ENCODE measurements around the gene ATF7.
"Not testable (repeated sequence)": the region's sequence is repeated elsewhere in the genome, so short reads cannot be mapped to it uniquely, and the experiment has no call there.

The ATF7 gene

GRCh38 chr12:53483225-53483978 lies 142.8 kb downstream of the ATF7 start:
- no peak for DNase-seq

- no peak for DNase-seq
These were observed 143.5 kb downstream of the ATF7 start for GRCh38 chr12:53482626-53483168.

- no peak for DNase-seq
These were observed 144.1 kb downstream of the ATF7 start for GRCh38 chr12:53481939-53482586.

GRCh38 chr12:53481458-53481857 lies 144.7 kb downstream of the ATF7 start:
- DNase-seq, result not testable (repeated sequence)

GRCh38 chr12:53480491-53481442 lies 145.4 kb downstream of the ATF7 start:
- no peak for DNase-seq

GRCh38 chr12:53479331-53479730 lies 146.9 kb downstream of the ATF7 start:
- no peak for DNase-seq

GRCh38 chr12:53478865-53479264 lies 147.3 kb downstream of the ATF7 start:
- DNase-seq, result no peak

GRCh38 chr12:53476769-53477209 lies 149.4 kb downstream of the ATF7 start:
- DNase-seq, result no peak

GRCh38 chr12:53474819-53475218 lies 151.4 kb downstream of the ATF7 start:
- no peak for DNase-seq

- no peak for DNase-seq
These were observed 152.1 kb downstream of the ATF7 start for GRCh38 chr12:53474077-53474476.

- no peak for DNase-seq
These were observed 154.1 kb downstream of the ATF7 start for GRCh38 chr12:53472056-53472582.

GRCh38 chr12:53468282-53468681 lies 157.9 kb downstream of the ATF7 start:
- no peak for DNase-seq

GRCh38 chr12:53467880-53468279 lies 158.3 kb downstream of the ATF7 start:
- no peak for DNase-seq

GRCh38 chr12:53467082-53467481 lies 159.1 kb downstream of the ATF7 start:
- no peak for DNase-seq

GRCh38 chr12:53466640-53467039 lies 159.5 kb downstream of the ATF7 start:
- no peak for DNase-seq

- DNase-seq, result no peak
These were observed 160.5 kb downstream of the ATF7 start for GRCh38 chr12:53465679-53466078.

- no peak for DNase-seq
These were observed 161.3 kb downstream of the ATF7 start for GRCh38 chr12:53464685-53465418.

- no peak for DNase-seq
These were observed 162.2 kb downstream of the ATF7 start for GRCh38 chr12:53463802-53464560.

- DNase-seq, result no peak
These were observed 163.2 kb downstream of the ATF7 start for GRCh38 chr12:53462935-53463334.

GRCh38 chr12:53461591-53461990 lies 164.6 kb downstream of the ATF7 start:
- no peak for DNase-seq

GRCh38 chr12:53461059-53461458 lies 165.1 kb downstream of the ATF7 start:
- no peak for DNase-seq
